Measurements from ENCODE around the gene MAP2K3. TPM values are rescaled to one million over a fixed set of nuclear protein-coding genes. Genes with fewer than 3 reads are reported as not detected.
A peak's percentile ranks its signal among the peaks of the same experiment; 100 is the strongest.

The MAP2K3 gene
- total and polyA plus RNA-seq, 2 of the 8 experiments (the other 6 are each of a cell fraction or from before 2014, with no cell fraction given): 16.9 to 33.5 TPM

DNA sequence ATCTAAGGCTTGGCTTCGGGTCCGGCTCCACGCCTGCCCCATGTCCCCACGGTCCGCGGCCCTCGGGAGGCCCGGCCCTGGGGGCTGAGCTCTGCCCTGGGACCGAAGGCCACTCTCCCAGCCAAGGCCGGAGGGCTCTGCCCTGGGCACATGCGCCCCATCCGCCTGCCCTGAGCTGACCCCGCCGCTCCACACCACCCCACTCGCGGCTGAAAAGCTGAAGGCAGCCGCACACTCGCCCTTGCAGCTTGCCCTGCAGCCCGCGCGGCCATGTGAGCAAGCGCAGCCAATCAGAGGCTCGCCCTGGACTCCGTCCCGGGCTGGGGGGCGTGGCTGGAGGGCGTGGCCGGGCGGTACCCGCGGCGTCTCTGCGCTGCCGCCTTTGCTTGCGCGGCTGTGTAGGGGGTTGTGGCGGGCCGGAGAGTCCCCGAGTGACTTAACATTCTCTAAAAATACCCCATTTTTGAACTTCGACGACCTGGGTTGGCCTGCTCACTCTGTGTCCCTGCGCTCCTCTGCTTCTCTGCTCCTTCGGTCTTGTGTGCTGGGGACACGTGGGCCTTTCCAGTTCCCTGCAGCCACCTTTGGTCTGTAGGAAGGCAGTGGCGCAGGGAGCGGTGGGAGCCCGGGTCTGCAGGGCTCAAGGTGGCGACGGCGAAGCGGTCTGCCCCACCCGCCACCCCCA is 8.8 kb upstream of the MAP2K3 start:
- Histone ChIP-seq H3K4me2 (ENCODE audit: insufficient read depth in 1 of 2, low read depth in 2 of 2, low read length in 2 of 2) (peak overlapping the region; percentile 66 to 77), H3K23me2 (ENCODE audit: low read depth, low read length) (peaks cover 7% of the 10 kb centered on the region; the same call in 1 of the 2 replicates), H2BK120ac (replicated peaks; ENCODE audit: low read depth, low read length) (no peak overlapping the region), H3K23ac (ENCODE audit: insufficient read length) (no peak overlapping the region), H4K91ac (replicated peaks; ENCODE audit: insufficient read length, low read length) (peak overlapping the region; percentile 85), H3K36me3 (ENCODE audit: control insufficient read depth in 2 of 4, insufficient read depth in 4 of 4, low read length in 3 of 4) (no peaks in the 10 kb centered on the region), H2AK5ac (ENCODE audit: low read depth, low read length) (no peak overlapping the region), H3K27ac (ENCODE audit: low read depth, low read length) (no peak overlapping the region), H3K14ac (ENCODE audit: insufficient read length) (no peak overlapping the region), H3K4ac (replicated peaks; ENCODE audit: insufficient read length, low read depth, low read length) (no peak overlapping the region), H2BK20ac (ENCODE audit: low read length) (no peak overlapping the region), H3K9me3 (ENCODE audit: insufficient read depth in 2 of 2, low read depth in 1 of 2, low read length in 1 of 2) (no peaks in the 10 kb centered on the region), H3K27me3 (replicated peaks in 1 of 4; ENCODE audit: control insufficient read depth in 3 of 4, extremely low read depth in 1 of 4, insufficient read depth in 3 of 4, low read length in 3 of 4) (peaks cover 3 to 27% (median 15%) of the 10 kb centered on the region in 4 experiments), H2BK12ac (ENCODE audit: low read depth, low read length) (no peak overlapping the region), H3K18ac (ENCODE audit: extremely low read depth, low read length) (peak overlapping the region; percentile 97), H3K4me3 (ENCODE audit: extremely low read depth in 1 of 4, insufficient read depth in 2 of 4, low read depth in 3 of 4, low read length in 4 of 4) (peak overlapping the region; percentile 33 to 68 (median 44)), H4K20me1 (replicated peaks in 1 of 2; ENCODE audit: control insufficient read depth in 1 of 2, insufficient read depth in 2 of 2, low read length in 2 of 2) (no peaks in the 10 kb centered on the region), H3K56ac (replicated peaks; ENCODE audit: insufficient read length, low read depth, low read length) (peak overlapping the region; percentile 28), H3K79me1 (ENCODE audit: low read depth, low read length) (no peaks in the 10 kb centered on the region; the same call in 1 of the 2 replicates), H3K79me2 (ENCODE audit: control insufficient read depth in 1 of 2, insufficient read depth in 2 of 2, low read length in 2 of 2) (no peaks in the 10 kb centered on the region), H3K4me1 (replicated peaks in 1 of 4; ENCODE audit: control insufficient read depth in 3 of 4, insufficient read depth in 4 of 4, low read length in 3 of 4) (peaks cover 0 to 4% (median 0%) of the 10 kb centered on the region in 4 experiments; a peak in 3 of 7 replicates), H3K9ac (replicated peaks in 1 of 4; ENCODE audit: extremely low read depth in 1 of 4, low read depth in 3 of 4, low read length in 3 of 4) (peak overlapping the region in 1 of 4 experiments; percentile 40; a peak in 2 of 7 replicates), H2BK15ac (ENCODE audit: low read length) (0 out of 2 replicates have a peak overlapping the region, but pooled peaks have one; percentile 61), H2AFZ (ENCODE audit: low read length) (0 out of 2 replicates have a peak overlapping the region, but pooled peaks have one; percentile 58), H2BK5ac (ENCODE audit: low read depth, low read length) (peak overlapping the region; percentile 66; the same call in 1 of the 2 replicates), H4K5ac (ENCODE audit: insufficient read length, low read depth, low read length) (peak overlapping the region; percentile 35), H4K8ac (ENCODE audit: extremely low read depth, insufficient read depth, low read length) (peak overlapping the region; percentile 42)
- DNase-seq (ENCODE audit: low read depth in 1 of 2, low spot score in 2 of 2): peak in 1 of 2 experiments; percentile 98
- POLR2A ChIA-PET (ENCODE audit: partially characterized antibody): interaction anchor here (0.8 to 1.6 kb wide), 6 partner anchors 8 to 233 kb away, joined by 3 to 6 read pairs (median 4); partner anchors contain the start of gene USP22
- 3% methylated on average over 49 of the region's 52 CpGs; no CpG with 5 or more reads in 1 of the 2 experiments for WGBS, 2 experiments (ENCODE audit: extremely low coverage in 1 of 2, insufficient coverage in 1 of 2, insufficient read length in 1 of 2, insufficient replicate concordance in 2 of 2, low coverage in 1 of 2, low lambda C conversion rate in 2 of 2, missing lambda C conversion rate in 1 of 2)
- FAIRE-seq: no peak
- CTCF ChIA-PET (ENCODE audit: partially characterized antibody): interaction anchor here (0.7 to 3.0 kb wide), 12 partner anchors 10 to 237 kb away, joined by 3 to 11 read pairs (median 6); no protein-coding TSS in a partner anchor
- TF ChIP-seq BACH1 (IDR thresholded peaks at IDR 0.05; ENCODE audit: low read length) (no peak), EZH2 (IDR thresholded peaks at IDR 0.05; ENCODE audit: low read depth, low read length, severe bottlenecking) (no peak), KDM4A (IDR thresholded peaks at IDR 0.05; ENCODE audit: low read depth, low read length, severe bottlenecking) (peak; percentile 98), BCL11A (IDR thresholded peaks at IDR 0.05; ENCODE audit: low read depth in 2 of 2, low read length in 2 of 2) (no peak), ATF3 (IDR thresholded peaks at IDR 0.05; ENCODE audit: insufficient read depth, low read depth, low read length) (peak; percentile 77), RBBP5 (IDR thresholded peaks at IDR 0.05; ENCODE audit: borderline replicate concordance, low read depth, low read length) (0 out of 2 replicates have a peak, but pooled peaks have one; percentile 63), KDM1A (IDR thresholded peaks at IDR 0.05; ENCODE audit: borderline replicate concordance, low read length) (no peak)
